Suppressor macrophage treated with lipopolysaccharide for 4 hours (primary cell): ENCODE results near the gene EXOC8.

ENCODE experiments used
- DNase-seq: peaks from one replicate; pipeline ENCODE4 v3.0.0-alpha.2; 2020

EXOC8 gene, protein sequence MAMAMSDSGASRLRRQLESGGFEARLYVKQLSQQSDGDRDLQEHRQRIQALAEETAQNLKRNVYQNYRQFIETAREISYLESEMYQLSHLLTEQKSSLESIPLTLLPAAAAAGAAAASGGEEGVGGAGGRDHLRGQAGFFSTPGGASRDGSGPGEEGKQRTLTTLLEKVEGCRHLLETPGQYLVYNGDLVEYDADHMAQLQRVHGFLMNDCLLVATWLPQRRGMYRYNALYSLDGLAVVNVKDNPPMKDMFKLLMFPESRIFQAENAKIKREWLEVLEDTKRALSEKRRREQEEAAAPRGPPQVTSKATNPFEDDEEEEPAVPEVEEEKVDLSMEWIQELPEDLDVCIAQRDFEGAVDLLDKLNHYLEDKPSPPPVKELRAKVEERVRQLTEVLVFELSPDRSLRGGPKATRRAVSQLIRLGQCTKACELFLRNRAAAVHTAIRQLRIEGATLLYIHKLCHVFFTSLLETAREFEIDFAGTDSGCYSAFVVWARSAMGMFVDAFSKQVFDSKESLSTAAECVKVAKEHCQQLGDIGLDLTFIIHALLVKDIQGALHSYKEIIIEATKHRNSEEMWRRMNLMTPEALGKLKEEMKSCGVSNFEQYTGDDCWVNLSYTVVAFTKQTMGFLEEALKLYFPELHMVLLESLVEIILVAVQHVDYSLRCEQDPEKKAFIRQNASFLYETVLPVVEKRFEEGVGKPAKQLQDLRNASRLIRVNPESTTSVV

GRCh38 chr1:231337472-231338269, at the start of gene EXOC8:
EXOC8 (minus strand) TSS chr1:231337852; CDS start chr1:231337745, 107 bp downstream.
- peak; percentile 99 for DNase-seq

DNA sequence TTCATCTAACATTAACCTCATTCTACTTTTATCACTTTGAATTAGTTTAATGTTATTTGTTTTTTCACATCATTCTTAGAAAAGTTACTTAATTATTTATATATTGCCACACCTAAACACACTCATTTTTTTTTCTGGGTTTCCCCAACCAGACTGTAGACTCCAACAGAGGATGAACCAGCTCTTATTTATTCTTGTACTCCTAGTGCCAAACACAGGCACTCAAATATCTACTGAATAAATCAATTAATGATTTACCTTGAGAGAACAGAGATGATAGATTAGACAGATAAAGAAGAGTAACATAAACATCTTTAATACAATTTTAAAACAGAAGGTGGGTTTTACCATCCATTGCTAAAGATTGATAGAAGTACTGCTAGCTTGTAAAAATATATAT, 48.8 kb upstream of the EXOC8 start:
- no peak for DNase-seq

DNA sequence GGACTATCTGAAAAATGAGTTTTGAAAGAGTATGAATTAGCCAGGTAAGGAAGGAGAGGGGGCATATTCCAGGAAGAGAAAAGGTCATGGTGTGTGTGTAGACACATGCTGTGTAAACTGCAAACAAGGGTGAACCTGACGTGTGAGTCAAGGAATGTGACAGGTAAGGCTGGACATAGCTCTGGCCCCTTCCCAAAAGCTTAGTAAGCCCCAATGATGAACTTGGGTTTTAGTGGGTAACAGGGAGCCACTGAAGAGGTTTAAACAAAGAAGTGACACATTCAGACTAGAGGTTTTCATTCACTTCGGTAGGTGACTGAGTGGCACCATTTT, 47.7 kb upstream of the EXOC8 start:
- no peak for DNase-seq

- DNase-seq: no peak
Observed at GRCh38 chr1:231384696-231385415, 47.2 kb upstream of the EXOC8 start.

- DNase-seq: peak; percentile 70
Observed at GRCh38 chr1:231383159-231383860, 45.7 kb upstream of the EXOC8 start.

DNA sequence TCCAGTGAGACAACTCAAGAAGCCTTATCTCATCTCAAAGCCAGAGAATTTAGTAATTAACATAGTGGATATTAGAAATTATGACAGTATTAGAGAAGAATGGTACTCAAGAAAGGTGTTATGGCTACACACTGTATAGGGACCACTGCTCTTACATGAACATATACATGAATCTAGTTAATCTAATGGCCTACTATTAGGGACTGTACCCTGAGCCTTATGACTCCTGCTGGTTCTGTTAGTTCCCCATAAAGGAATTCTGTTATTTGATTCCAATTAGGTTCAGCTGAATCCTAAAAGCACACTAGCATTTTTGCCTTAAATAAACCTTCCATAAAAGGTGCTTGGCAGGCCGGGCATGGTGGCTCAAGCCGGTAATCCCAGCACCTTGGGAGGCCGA, 44.8 kb upstream of the EXOC8 start:
- no peak for DNase-seq

DNA sequence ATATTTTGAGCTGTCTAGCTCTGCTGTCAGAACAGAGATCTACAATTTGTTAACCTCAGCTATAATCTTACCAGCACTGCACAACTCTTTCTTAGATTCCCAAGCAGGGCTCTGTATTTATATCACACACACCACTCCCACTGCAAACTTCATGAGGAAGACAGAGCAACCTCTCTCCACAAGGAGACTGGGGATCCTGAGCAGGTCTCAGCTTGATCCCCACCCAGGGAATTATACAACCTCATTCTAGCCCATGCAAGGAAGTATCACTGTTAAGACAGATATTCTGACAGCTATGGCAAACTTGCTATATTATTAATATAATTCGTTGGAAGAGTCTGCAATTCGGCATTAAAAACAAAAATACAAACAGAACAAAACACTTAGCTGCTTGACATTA, 44.1 kb upstream of the EXOC8 start:
- DNase-seq: no peak

GRCh38 chr1:231376875-231377549, 39.4 kb upstream of the EXOC8 start:
- no peak for DNase-seq

GRCh38 chr1:231376101-231376500, 38.4 kb upstream of the EXOC8 start:
- no peak for DNase-seq

DNA sequence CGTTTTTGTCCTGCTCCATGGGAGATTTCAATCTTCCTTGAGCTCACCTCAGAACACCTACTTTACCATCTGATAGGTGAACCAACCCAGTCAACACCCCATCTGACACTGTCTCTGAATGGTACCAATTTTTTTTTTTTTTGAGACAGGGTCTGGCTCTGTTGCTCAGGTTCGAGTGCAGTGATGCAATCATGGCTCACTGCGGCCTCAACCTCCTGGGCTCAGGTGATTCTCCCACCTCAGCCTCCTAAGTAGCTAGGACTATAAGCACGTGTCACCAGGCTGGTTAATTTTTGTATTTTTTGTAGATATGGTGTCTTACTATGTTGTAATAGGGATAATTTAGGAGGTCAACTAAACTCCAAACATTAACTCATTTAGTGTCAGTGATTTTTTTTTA, 36.7 kb upstream of the EXOC8 start:
- DNase-seq: no peak

- DNase-seq: no peak
Observed at GRCh38 chr1:231372501-231372900, 34.8 kb upstream of the EXOC8 start.

- DNase-seq: no peak
Observed at GRCh38 chr1:231369282-231369681, 31.6 kb upstream of the EXOC8 start.

DNA sequence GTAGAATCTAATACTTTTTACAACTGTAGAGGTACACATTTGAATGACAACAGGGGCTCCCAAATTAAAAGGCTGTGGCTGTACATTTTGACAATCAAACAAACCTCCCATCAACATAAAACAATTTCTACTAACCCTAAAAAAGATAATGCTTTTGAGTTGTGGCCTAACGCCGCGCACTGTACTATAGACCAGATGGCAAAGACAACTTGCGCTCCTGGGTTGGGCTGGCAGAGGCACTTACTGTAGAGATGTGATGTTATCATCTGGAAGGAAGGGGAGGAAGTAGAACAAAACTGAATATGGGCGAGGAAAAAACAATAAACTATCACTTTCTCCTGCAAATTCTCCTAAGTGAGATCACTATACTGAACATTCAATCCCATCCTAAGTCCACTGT, 26.5 kb upstream of the EXOC8 start:
- DNase-seq: no peak

DNA sequence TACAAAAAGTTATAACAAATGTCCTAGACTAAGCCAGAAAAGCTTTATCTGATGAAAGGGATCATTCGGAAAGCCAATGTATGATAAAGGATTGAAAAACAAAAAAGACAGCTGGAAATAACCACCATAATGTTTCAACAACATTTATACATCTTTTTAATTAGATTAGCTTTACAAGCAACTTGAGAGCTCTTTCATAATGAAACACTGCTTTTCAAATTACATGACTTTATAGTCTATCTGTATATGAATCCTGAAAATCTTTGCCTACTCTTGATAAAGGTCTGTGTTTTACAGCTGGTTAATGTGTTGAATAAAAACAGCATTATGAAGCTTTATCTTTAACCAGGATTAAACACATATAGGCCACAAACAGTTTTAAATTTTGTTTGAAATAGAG, 26.0 kb upstream of the EXOC8 start:
- DNase-seq: no peak

DNA sequence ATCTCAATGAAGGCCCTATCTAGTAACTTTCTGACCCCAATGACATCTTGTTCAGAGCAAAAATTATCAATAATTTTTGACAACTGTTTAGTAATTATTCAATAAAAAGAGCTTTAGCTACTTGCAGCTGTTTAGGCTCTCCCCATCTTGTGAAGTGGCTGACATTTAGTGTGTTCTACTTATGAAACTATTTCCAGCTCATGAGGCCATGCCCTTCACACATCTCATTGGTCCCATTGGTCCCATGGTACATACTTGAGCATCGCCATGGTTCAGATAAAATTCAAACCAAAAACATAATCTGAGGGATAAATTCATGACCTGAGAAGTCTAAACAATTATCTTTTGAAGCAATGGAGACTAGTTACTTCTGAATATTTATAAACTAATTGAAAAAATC, 24.7 kb upstream of the EXOC8 start:
- no peak for DNase-seq

DNA sequence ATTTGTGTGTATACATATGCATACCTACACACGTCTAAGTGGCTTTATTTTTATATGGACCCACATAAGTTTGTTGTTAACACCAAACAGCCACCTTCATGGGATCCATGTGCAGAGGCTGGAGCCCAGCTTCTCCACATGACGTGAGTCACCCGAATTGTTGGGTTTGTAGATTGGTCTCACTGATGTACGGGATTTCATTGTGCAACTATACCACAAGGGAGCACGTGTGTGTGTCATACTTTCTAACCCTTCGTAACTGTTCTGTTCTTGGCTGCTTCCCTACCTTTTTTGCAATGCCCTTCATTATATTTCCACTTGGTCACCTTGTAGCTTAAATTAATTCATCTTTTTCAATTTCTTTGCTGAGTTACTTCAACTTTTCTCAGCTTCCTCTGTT, 21.5 kb upstream of the EXOC8 start:
- peak; percentile 86 for DNase-seq

GRCh38 chr1:231357831-231358354, 20.2 kb upstream of the EXOC8 start:
- peak; percentile 75 for DNase-seq

- DNase-seq: no peak
Observed at GRCh38 chr1:231357187-231357772, 19.6 kb upstream of the EXOC8 start.

DNA sequence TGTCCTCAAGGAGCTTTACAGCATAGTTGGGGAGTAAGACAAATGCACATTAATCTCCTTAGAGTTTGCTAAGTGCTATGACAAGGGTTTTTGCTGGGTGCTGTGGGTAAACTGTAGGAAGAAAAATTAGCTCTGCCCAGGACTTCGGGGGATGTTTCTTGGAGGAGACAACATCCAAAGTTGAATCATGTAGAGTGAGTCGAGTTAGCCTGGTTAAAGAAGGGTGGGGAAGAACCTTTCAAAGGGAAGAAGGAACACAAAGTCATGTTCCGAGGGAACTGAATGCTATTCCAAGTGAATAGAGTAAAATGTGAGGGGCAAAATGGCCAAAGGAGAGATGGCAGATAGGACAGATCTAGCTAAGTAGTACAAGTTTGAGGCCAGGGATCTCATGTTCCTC, 17.5 kb upstream of the EXOC8 start:
- DNase-seq: no peak

GRCh38 chr1:231354330-231355020, 16.8 kb upstream of the EXOC8 start:
- no peak for DNase-seq
